Measurements from ENCODE around the gene MORC2.

DNA sequence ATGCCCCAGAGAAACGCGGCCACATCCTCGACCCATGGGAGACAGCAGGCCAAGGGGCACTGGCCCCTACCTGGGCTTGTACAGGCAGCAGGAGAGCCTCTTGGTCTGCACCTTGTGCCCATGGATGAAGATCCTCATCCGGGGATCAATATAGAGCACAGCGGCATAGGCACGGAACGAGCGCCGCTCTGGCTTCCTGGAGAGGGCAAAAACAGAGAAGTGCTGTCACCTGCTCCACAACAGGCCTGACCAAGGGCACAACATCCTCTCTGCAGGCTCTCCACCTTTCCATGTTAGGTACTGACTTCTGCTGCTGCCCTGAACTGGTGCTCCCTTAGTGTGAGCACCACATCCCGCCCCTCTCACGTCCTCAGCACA is 27.2 kb downstream of the MORC2 start:
- TF ChIP-seq, protein P1, sequence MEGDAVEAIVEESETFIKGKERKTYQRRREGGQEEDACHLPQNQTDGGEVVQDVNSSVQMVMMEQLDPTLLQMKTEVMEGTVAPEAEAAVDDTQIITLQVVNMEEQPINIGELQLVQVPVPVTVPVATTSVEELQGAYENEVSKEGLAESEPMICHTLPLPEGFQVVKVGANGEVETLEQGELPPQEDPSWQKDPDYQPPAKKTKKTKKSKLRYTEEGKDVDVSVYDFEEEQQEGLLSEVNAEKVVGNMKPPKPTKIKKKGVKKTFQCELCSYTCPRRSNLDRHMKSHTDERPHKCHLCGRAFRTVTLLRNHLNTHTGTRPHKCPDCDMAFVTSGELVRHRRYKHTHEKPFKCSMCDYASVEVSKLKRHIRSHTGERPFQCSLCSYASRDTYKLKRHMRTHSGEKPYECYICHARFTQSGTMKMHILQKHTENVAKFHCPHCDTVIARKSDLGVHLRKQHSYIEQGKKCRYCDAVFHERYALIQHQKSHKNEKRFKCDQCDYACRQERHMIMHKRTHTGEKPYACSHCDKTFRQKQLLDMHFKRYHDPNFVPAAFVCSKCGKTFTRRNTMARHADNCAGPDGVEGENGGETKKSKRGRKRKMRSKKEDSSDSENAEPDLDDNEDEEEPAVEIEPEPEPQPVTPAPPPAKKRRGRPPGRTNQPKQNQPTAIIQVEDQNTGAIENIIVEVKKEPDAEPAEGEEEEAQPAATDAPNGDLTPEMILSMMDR (IDR thresholded peaks at IDR 0.05), result no peak
- TF ChIP-seq POLR2A (IDR thresholded peaks at IDR 0.05), result no peak
